ENCODE measurements around the gene FOCAD.

GRCh38 chr9:20713172-20713571, 29.1 kb downstream of the FOCAD start:
- TF ChIP-seq CTCF (IDR thresholded peaks at IDR 0.05) (no peak), POLR2A (IDR thresholded peaks at IDR 0.05) (no peak)
